Hematopoietic multipotent progenitor cell (in vitro differentiated cells): Measurements from ENCODE around the gene OR5T2. TPM values are rescaled to one million over a fixed set of nuclear protein-coding genes. Genes with fewer than 3 reads are reported as not detected.
"Not testable (repeated sequence)": the region's sequence is repeated elsewhere in the genome, so short reads cannot be mapped to it uniquely, and the experiment has no call there.

Experiments
- DNase-seq, 3 donors: peaks; one replicate each; pipeline ENCODE4 v3.0.0-alpha.2; 2011 to 2015; ENCODE audit warnings: low read depth in 2 of 3, low spot score in 2 of 3
- total RNA-seq: library from RNA; depleted of rRNA; stranded (reverse); fragments of >200 nt; gene quantifications from one replicate; pipeline ENCODE4 v1.2.3, GENCODE V29; 2012

The OR5T2 gene
- not detected for total RNA-seq

DNA sequence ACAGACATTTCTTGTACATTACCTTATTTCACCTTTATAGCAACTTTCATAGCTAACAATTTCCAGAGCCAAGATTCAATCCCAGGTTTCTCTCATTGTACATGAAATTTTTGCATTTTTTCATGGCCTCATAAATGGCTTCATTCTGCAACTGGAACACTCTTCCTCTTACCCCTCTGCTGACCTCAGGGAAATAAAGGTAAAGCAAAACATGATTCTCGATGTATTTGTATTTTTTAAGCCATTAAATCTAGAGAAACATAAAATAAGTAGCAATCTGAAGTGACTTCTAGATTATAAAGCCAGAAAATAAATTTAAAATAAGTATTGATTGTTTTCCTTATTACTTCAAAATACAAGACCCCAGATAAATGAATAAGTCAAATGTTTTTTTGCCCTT is at the start of gene OR5T2:
OR5T2 (minus strand) TSS at position 101 of the 400 bp plus-strand sequence. CDS start 1,193 bp downstream, outside the sequence.
- DNase-seq: no peak

DNA sequence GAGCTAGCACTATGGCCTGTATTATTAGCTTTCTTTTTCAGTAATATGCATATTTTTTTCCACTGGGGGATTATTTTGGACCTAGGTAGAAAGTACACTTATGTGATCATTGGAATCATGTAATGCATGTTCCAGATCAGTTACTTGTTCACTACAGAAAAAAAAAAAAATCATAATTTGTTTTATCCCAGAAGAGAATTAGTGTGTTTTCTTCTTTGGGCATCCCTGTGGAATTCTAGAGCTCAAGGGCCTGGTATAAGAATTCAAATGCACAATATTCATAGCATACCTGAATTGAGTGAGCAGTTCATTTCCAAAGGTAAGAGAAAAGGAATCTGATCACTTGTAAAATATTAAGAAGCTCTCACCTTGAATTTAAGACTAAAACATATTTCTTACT is 39.8 kb upstream of the OR5T2 start, which contains the start of gene OR5T1:
OR5T1 (plus strand) TSS at position 301 of the 400 bp plus-strand sequence. CDS start 1,485 bp downstream, outside the sequence.
- DNase-seq: no peak

DNA sequence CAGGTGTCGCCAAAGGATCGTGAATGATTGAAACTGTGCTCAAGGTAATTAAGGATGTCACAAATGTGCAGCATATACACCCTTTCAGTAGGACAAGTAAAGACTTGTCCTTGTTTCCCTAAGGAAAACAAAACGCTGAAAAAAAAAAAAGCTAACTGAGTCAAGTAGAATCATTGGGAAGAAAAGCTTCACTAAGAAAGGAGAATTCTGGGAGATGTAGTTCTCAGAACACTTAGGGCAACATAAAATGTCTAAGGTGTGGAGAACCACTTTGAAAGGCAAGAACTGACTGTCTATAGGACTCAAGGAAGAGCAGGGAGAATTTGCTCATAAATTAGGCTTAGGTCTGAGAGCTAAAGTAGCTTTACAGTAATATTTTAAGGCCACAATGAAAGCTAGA is 37.0 kb upstream of the OR5T2 start:
- DNase-seq: no peak

- no peak for DNase-seq
These were observed 17.9 kb upstream of the OR5T2 start, which contains the start of gene OR5T3 for GRCh38 chr11:56251954-56252353. TSS of gene OR5T3 (plus strand) at chr11:56252254. CDS start at chr11:56252254, 0 bp downstream.

DNA sequence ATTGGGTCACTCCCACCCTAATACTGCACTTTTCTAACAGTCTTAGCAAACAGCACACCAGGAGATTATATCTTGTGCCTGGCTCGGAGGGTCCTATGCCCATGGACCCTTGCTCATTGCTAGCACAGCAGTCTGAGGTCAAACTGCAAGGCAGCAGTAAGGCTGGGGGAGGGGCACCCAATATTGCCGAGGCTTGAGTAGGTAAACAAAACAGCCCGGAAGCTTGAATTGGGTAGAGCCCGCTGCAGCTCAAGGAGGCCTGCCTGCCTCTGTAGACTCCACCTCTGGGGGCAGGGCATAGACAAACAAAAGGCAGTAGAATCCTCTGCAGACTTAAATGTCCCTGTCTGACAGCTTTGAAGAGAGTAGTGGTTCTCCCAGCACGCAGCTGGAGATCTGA is 14.3 kb downstream of the OR5T2 start:
- not testable (repeated sequence) for DNase-seq

DNA sequence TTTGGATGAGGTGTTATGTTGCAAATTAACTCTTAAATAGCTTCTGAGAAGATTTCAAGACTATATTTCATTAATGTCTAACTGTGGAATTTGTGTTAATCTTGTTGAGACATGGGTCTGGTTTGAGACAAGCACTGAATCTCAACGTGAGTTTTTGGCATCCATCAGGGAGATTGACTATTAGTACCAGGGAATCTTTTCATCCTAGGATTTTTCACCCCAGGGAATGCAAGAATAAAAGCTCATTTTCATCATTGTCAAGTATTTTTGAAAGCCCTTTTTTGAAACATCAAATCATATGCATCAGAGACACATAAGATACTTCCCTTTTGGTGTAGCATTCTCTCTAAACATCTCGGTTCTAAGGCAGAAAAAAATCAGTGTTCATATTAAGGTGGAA is 19.5 kb downstream of the OR5T2 start:
- DNase-seq: no peak

- no peak for DNase-seq
These were observed 26.3 kb downstream of the OR5T2 start for GRCh38 chr11:56207790-56208189.

DNA sequence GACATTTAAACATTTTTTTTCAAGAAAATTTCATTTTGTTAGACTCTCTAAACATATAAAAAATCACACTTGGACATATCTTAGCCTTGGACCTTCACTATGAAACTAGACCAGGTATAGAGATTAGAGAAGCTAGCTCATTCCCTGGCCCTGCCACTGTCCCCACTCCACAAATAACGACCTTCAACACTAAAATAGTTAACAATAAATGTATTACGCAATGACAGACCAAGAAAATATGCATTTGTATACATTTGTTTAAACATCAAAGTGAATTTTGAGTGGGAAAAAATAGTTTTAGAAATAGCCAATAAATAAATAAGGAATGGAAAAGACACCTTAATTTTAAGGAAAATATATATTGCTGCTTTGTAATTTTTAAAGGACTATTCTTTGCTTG is 36.7 kb downstream of the OR5T2 start:
- DNase-seq: no peak

DNA sequence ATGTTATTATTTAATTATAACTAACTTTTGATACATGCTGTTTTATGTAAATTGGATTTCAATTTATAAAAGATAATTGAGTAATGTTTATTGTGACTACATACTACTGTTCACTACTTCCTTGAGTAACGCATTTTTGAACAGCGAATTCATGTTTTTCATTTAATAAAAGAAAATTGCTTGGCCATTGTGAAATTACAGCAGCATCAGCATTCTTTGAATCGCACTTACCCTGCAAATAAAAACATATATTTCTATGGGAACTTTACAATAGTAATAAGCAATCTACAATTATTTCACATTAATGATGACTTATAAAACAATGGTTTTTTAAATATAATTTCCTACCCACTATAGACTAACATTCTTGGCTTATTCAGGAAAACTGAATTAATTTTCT is 37.4 kb downstream of the OR5T2 start:
- DNase-seq: no peak

DNA sequence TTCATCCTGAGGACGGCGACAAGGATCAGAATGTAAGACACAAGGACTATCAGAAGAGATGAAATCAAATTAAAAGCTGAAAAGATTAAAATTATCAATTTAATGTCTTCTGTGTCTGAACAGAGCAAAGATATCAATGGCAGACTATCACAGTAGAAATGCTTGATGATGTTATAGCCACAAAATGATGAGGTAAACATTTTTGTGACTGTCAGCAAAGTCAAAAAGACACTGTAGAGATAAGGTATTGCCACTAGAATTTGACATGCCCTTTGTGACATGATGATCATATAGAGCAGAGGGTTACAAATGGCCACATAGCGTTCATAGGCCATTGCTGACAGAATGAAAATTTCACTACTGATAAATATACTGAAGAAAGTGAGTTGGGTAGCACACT is 45.5 kb downstream of the OR5T2 start:
- DNase-seq: no peak

GRCh38 chr11:56183459-56183858 is 50.6 kb downstream of the OR5T2 start:
- DNase-seq: no peak

Other genes starting within 250 kb of the OR5T2 start
- gene OR5F1, start 239.6 kb downstream of the OR5T2 start, total RNA-seq: not detected
- gene OR5AS1, start 206.6 kb downstream of the OR5T2 start, total RNA-seq: not detected
- gene OR8I2, start 140.9 kb downstream of the OR5T2 start, total RNA-seq: not detected
- gene OR8H2, start 130.6 kb downstream of the OR5T2 start, total RNA-seq: under 0.01 TPM
- gene OR8H3, start 111.9 kb downstream of the OR5T2 start, total RNA-seq: not detected
- gene OR8J3, start 94.1 kb downstream of the OR5T2 start, total RNA-seq: under 0.01 TPM
- gene OR8K5, start 73.9 kb downstream of the OR5T2 start, total RNA-seq: not detected
- not detected for gene OR5J2, start 57.6 kb downstream of the OR5T2 start, total RNA-seq
- not detected for gene OR5T3, start 18.0 kb upstream of the OR5T2 start, total RNA-seq
- not detected for gene OR5T1, start 39.9 kb upstream of the OR5T2 start, total RNA-seq
- not detected for gene OR8H1, start 58.0 kb upstream of the OR5T2 start, total RNA-seq
- not detected for gene OR8K3, start 80.9 kb upstream of the OR5T2 start, total RNA-seq
- gene OR8K1, start 111.8 kb upstream of the OR5T2 start, total RNA-seq: not detected
- gene OR8J1, start 120.0 kb upstream of the OR5T2 start, total RNA-seq: not detected
- not detected for gene OR8U1, start 141.4 kb upstream of the OR5T2 start, total RNA-seq
- not detected for gene OR5AL1, start 178.4 kb upstream of the OR5T2 start, total RNA-seq
- gene OR5M3, start 239.1 kb upstream of the OR5T2 start, total RNA-seq: not detected